NB4 (cell line): ENCODE results near the gene DIDO1.
A peak's percentile ranks its signal among the peaks of the same experiment; 100 is the strongest.

Experiments
- CTCF ChIP-seq: IDR thresholded peaks from one replicate; pipeline ENCODE4 v1.5.1; 2012; ENCODE audit warnings: low read depth, low read length
- POLR2A ChIP-seq: IDR thresholded peaks from 2 replicates; pipeline ENCODE4 v1.6.1; 2011; ENCODE audit warnings: mild to moderate bottlenecking; ENCODE audit not compliant: insufficient read length; ENCODE audit errors: extremely low read depth

- TF ChIP-seq CTCF (peak; percentile 5), POLR2A (no peak)
Observed at GRCh38 chr20:62893700-62894099, 32.6 kb downstream of the DIDO1 start.
